ENCODE data around the gene FRRS1.
"Not testable (repeated sequence)": the region's sequence is repeated elsewhere in the genome, so short reads cannot be mapped to it uniquely, and the experiment has no call there.

Gene FRRS1

GRCh38 chr1:99766378-99766800, at the start of gene FRRS1:
TSS of gene FRRS1 (minus strand) at chr1:99766635. CDS start at chr1:99748768, 17,867 bp downstream.
- no peak for DNase-seq

- DNase-seq = no peak
Measured at GRCh38 chr1:99814373-99814900, 48.0 kb upstream of the FRRS1 start.

- DNase-seq = no peak
Measured at GRCh38 chr1:99811747-99812146, 45.3 kb upstream of the FRRS1 start.

GRCh38 chr1:99811075-99811474, 44.6 kb upstream of the FRRS1 start:
- no peak for DNase-seq

GRCh38 chr1:99808391-99809115, 42.1 kb upstream of the FRRS1 start:
- DNase-seq = no peak

- DNase-seq = no peak
Measured at GRCh38 chr1:99806882-99807281, 40.4 kb upstream of the FRRS1 start.

- DNase-seq = no peak
Measured at GRCh38 chr1:99801584-99801983, 35.1 kb upstream of the FRRS1 start.

GRCh38 chr1:99793861-99794260, 27.4 kb upstream of the FRRS1 start:
- not testable (repeated sequence) for DNase-seq

GRCh38 chr1:99789715-99790114, 23.3 kb upstream of the FRRS1 start:
- no peak for DNase-seq

- DNase-seq = no peak
Measured at GRCh38 chr1:99788896-99789295, 22.5 kb upstream of the FRRS1 start.

- no peak for DNase-seq
Measured at GRCh38 chr1:99786751-99787501, 20.5 kb upstream of the FRRS1 start.

- DNase-seq = no peak
Measured at GRCh38 chr1:99784809-99785255, 18.4 kb upstream of the FRRS1 start.

- no peak for DNase-seq
Measured at GRCh38 chr1:99784143-99784542, 17.7 kb upstream of the FRRS1 start.

- DNase-seq = no peak
Measured at GRCh38 chr1:99782920-99783319, 16.5 kb upstream of the FRRS1 start.

GRCh38 chr1:99782397-99782796, 16.0 kb upstream of the FRRS1 start:
- no peak for DNase-seq

GRCh38 chr1:99781798-99782197, 15.4 kb upstream of the FRRS1 start:
- no peak for DNase-seq

GRCh38 chr1:99777752-99778151, 11.3 kb upstream of the FRRS1 start:
- DNase-seq = no peak

GRCh38 chr1:99776120-99776519, 9.7 kb upstream of the FRRS1 start:
- no peak for DNase-seq

- DNase-seq = no peak
Measured at GRCh38 chr1:99772809-99773208, 6.4 kb upstream of the FRRS1 start.

GRCh38 chr1:99771513-99771918, 5.1 kb upstream of the FRRS1 start:
- DNase-seq = no peak

GRCh38 chr1:99768524-99769245, 2.2 kb upstream of the FRRS1 start:
- no peak for DNase-seq

GRCh38 chr1:99768104-99768503, 1.7 kb upstream of the FRRS1 start:
- DNase-seq = no peak

GRCh38 chr1:99764909-99765308, 1.5 kb downstream of the FRRS1 start:
- DNase-seq = no peak
